DMS 273 treated with DMSO at 0.1 percent for 48 hours (cell line): ENCODE data around the gene EZR.
"Not testable (repeated sequence)": the region's sequence is repeated elsewhere in the genome, so short reads cannot be mapped to it uniquely, and the experiment has no call there.

Experiments
- DNase-seq: peaks from one replicate; lab custom pipeline; 2025; lab: John Stamatoyannopoulos, UW

Gene EZR

GRCh38 chr6:158841358-158841757 lies 22.2 kb upstream of the EZR start:
- no peak for DNase-seq

GRCh38 chr6:158840465-158840864 lies 21.3 kb upstream of the EZR start:
- DNase-seq, result no peak

DNA sequence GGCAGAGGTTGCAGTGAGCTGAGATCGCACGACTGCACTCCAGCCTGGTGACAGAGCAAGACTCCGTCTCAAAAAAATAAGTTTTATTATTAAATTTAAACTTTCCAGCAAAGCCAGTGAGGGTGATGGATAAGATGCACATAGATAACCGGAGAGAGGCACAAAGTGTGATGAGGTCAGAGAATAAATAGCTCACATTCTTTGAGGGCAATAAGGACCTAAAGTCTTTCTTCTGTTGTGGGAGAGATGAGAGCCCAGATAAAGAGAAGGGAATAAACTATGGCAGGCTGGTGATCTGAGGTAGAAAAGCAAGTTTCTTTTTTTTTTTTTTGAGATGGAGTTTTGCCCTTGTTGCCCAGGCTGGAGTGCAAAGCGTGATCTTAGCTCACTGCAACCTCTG lies 20.6 kb upstream of the EZR start:
- DNase-seq, result no peak

DNA sequence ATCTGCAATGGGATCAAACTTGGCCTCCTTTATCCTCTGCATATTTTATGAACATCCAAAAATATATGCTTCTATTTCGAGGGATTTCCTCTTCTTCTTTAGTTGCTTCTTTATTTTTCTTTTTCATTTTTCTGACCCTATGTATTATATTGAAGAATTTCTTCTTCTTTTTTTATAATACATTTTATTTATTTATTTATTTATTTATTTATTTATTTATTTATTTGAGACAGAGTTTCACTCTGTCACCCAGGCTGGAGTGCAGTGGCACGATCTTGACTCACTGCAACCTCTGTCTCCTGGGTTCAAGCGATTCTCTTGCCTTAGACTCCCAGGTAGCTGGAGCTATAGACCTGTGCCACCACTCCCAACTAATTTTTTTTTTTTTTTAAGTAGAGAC lies 19.6 kb upstream of the EZR start:
- not testable (repeated sequence) for DNase-seq

DNA sequence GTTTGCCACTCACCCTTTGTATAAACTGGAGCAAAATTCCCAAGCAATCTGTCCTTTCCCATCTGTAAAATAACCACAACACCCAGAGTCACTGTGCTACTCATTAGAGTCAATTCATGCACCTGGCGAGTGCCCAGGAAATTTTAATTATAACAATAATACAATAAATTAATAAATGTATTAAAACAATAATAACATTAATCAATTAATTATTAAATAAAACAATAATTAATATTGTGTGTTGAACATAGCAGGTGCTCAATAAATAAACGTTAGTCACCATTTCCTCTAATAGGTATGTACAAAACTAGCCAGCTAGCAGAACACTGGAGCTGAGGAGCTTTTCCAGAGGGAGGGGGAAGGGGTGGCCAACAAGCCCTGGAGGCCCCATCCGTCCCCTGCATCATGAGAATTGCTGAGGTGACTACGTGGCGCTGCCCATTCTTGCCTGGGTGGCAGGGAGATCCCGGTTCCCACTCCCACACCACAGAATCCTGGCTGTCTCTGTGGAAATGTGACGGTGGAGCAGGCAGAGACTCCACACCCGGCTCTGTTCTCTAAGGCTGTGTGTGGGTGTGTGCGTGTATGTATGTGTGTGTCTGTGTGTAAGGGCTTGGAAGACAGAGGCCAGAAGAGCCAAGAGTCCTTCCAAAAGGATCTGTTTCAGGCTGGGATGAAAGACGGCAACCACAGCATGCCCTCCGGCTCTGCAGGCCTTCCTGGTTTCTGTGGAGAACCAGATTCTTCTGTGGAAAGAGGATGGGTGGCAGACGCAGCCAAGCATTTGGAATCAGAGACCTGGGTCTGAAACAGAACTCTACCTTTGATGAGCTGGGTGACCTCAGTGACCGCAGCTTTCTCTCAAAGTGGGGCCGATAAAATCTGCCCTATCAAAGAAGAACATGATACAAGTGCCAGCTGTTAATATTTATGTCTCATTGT lies 18.8 kb upstream of the EZR start:
- DNase-seq, result no peak

- no peak for DNase-seq
Observed at GRCh38 chr6:158836625-158837311, 17.6 kb upstream of the EZR start.

- DNase-seq, result no peak
Observed at GRCh38 chr6:158835616-158836221, 16.6 kb upstream of the EZR start.

- no peak for DNase-seq
Observed at GRCh38 chr6:158834675-158835385, 15.7 kb upstream of the EZR start.

DNA sequence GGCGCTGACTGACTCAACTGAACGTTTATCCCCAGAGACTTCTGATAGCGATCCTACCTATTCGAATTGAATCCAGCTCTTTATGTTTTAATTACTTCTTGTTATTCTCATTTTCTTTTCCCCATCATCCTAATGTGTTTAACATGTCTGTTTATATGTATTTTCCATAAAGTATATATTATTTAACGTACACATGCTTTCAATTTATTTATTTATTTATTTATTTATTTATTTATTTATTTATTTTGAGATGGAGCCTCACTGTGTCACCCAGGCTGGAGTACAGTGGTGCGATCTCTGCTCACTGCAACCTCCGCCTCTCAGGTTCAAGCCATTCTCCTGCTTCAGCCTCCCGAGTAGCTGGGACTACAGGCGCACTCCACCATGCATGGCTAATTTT lies 13.6 kb upstream of the EZR start:
- not testable (repeated sequence) for DNase-seq

- no peak for DNase-seq
Observed at GRCh38 chr6:158832026-158832425, 12.9 kb upstream of the EZR start.

DNA sequence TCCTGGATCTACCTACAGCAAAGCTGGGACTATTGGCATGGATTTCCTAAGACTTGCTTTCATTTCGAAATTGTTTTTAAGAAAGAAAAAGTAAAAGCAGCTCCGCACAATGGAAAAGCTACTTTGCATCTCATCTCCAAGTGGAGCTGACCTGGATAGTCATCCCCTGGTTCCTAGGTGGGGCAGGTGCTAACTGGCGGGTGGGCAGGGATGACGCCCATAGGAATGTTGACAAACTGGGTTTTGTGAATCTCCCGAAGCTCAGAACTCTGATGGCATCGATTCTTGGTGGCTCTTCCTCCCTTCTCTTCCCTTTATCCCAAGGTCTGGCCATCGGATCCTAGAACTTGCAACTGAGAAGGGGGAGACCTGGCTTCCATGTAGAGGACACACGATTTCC lies 12.4 kb upstream of the EZR start:
- no peak for DNase-seq

DNA sequence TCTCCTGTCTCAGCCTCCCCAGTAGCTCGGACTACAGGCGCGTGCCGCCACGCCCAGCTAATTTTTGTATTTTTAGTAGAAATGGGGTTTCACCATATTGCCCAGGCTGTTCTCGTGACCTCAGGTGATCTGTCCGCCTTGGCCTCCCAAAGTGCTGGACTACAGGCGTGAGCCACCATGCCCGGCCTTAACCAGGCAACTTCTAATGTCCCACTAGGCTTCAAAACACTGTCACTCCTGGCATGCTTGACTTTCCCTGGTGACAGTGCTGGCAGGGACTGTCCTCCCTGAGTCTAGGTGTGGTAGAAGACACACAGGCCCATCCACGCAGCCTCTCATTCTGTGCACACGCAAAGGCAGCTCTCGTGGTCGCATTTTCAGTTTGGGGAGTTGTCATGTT lies 11.6 kb upstream of the EZR start:
- no peak for DNase-seq

DNA sequence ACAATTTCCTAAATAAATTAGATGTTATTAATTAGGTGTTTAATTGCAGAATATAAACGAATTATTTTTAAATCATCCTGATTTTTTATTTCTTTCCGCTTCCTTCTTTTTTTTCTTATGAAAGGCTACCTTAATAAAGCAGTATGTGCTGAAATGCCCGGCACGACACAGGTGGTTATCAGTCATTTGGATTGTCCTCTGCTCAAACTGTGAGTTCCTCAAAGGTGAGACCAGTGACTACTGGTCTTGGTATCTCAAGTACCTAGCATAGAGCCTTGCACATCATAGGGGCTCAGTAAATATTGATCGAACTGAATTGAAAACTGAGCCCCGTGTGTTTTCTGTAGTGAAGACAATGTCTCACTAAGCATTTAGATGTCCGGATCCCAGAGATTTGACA lies 9.6 kb upstream of the EZR start:
- DNase-seq, result no peak

DNA sequence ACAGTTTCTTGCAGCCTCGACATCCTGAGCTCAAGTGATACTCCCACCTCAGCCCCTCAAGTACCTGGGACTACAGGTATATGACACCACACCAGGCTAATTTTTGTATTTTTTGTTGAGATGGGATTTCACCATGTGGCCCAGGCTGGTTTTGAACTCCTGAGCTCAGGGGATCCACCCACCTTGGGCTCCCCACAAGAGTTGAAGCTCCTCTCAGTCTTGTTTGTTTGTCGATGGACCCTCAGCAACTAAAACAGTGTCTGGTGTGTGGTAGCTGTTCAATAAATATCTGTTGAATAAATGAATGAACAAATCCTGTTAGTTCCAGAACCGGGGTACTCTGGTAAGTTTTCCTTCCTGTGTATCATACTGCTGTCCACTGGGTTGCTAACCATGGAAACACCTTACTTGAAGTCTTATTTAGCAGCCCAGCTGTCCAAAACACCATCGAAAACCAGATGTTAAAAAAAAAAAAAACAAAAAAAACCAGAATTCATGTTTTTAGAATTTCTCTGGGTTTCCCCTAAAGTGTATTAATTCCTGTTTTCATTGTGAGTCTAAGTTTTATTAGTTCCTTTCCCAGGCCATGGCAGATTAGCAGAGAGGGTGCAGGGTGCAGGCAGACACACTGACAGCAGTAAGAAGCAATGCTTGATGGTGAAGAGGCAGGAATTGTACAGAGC lies 7.8 kb upstream of the EZR start:
- no peak for DNase-seq

- no peak for DNase-seq
Observed at GRCh38 chr6:158825951-158826306, 6.8 kb upstream of the EZR start.

DNA sequence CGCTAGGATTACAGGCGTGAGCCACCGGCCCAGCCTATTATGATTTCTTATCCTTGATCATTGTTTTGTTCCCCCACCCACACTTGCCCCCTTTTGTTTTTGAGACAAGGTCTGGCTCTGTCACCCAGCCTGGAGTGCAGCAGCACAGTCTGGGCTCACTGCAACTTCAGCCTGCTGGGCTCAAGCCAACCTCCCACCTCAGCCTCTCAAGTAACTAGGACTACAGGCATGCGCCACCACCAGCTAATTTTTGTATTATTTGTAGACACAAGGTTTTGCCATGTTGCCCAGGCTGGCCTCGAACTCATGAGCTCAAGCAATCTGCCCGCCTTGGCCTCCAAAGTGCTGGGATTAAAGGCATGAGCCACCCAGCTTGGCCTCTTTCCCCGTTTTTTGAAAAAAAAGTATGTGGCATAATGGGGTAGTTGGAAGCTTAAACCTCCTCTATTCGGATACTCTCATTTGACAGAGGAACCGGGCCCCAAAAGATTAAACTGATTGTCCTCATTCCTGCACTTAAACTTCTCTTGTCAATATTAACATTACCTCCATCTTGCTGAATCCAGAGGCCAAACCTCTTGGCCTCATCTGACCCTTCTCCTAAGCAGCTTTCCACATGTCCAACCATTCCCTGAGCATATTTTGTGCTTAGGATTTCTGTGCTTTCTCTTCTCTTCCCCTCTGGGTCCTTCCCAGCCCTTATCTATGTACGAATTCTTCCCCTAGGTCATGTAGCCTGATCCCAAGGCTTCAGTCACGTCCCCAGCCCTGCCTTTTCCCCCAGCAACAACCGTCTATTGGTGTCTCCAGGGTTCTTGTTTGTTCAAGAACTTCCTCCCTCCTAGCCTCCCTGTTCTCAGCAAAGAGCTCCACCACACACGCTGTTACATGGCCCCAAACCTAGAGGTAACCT lies 6.1 kb upstream of the EZR start:
- no peak for DNase-seq

GRCh38 chr6:158823616-158824015 lies 4.4 kb upstream of the EZR start:
- not testable (repeated sequence) for DNase-seq

DNA sequence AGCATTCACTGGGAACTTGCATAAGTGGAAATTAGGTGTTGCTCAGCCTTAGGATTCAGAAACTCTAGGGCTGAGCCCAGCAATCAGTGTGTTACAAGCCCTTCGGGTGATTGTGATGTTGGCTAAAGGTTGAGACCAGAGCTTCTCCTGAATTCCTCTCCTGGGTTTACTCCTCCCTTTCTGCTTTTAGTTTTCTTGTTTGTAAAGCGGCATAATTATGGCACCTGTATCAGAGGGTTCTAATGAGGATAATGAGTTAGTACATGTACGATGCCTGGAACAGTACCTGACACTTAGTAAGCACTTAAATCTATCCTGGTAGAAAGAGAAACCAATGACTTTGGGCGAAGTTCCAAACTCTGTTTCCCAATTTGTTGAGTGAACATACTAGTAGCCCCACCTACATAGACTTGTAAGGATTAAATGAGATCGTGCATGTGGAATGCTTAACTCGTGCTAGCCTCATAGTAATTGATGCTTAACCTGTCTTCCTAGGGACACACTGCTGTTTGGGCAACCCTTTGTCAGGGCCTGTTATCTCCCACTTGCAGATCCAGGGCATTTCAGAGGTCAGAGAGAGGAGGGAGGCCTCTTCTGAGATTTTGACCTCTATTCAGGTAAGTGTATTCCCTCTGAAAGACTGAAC lies 932 bp upstream of the EZR start:
- DNase-seq, result no peak

GRCh38 chr6:158818581-158819212 lies 471 bp downstream of the EZR start:
- DNase-seq, result peak; percentile 24
